Liver (tissue), 3 donors: ENCODE results near the gene CLEC3B.

Experiments used
- ATF3 ChIP-seq: IDR thresholded peaks from 2 replicates; pipeline ENCODE4 v1.6.1; 2016; ENCODE audit warnings: antibody characterized with exemption
- CTCF ChIP-seq: fragments of 150-350 bp; IDR thresholded peaks from 2 replicates; pipeline ENCODE4 v1.5.1; 2017; ENCODE audit warnings: improper control_type of control experiment, low read depth, low read length; ENCODE audit not compliant: missing input control
- EGR1 ChIP-seq, 2 donors: IDR thresholded peaks; 2 replicates each; pipeline ENCODE4 v1.6.1; 2016 to 2018; ENCODE audit warnings: antibody characterized with exemption in 2 of 2, low read depth in 2 of 2
- FOXA1 ChIP-seq: IDR thresholded peaks from 2 replicates; pipeline ENCODE4 v1.6.1; 2016; ENCODE audit warnings: antibody characterized with exemption
- HNF4A ChIP-seq, 2 donors: conservative IDR thresholded peaks; 2 replicates each; pipeline ENCODE4 v1.6.1; 2016; ENCODE audit warnings: antibody characterized with exemption in 2 of 2, mild to moderate bottlenecking in 2 of 2
- JUND ChIP-seq, 2 donors: IDR thresholded peaks; 2 replicates each; pipeline ENCODE4 v1.6.1; 2016; ENCODE audit warnings: antibody characterized with exemption in 2 of 2
- MAX ChIP-seq: IDR thresholded peaks from 2 replicates; pipeline ENCODE4 v1.6.1; 2016; ENCODE audit warnings: antibody characterized with exemption
- NR2F2 ChIP-seq: IDR thresholded peaks from 2 replicates; pipeline ENCODE4 v1.6.1; 2016; ENCODE audit warnings: antibody characterized with exemption
- REST ChIP-seq: IDR thresholded peaks from 2 replicates; pipeline ENCODE4 v1.6.1; 2016; ENCODE audit warnings: antibody characterized with exemption, mild to moderate bottlenecking
- RXRA ChIP-seq, 2 donors: IDR thresholded peaks; 2 replicates each; pipeline ENCODE4 v1.6.1; 2017 to 2018; ENCODE audit warnings: antibody characterized with exemption in 2 of 2, mild to moderate bottlenecking in 1 of 2
- SP1 ChIP-seq: IDR thresholded peaks from 2 replicates; pipeline ENCODE4 v1.6.1; 2018; ENCODE audit warnings: antibody characterized with exemption, mild to moderate bottlenecking
- TAF1 ChIP-seq: conservative IDR thresholded peaks from 2 replicates; pipeline ENCODE4 v1.6.1; 2016; ENCODE audit warnings: antibody characterized with exemption, mild to moderate bottlenecking
- YY1 ChIP-seq: IDR thresholded peaks from 2 replicates; pipeline ENCODE4 v1.6.1; 2016; ENCODE audit warnings: antibody characterized with exemption, mild to moderate bottlenecking
- TF ChIP-seq, protein P1 (sequence below): IDR thresholded peaks from 2 replicates; pipeline ENCODE4 v1.6.1; 2016; ENCODE audit warnings: antibody characterized with exemption
- donor health status: healthy.
- donor health status: healthy.

- no peak for TF ChIP-seq CTCF
- TF ChIP-seq SP1, result no peak
- no peak for TF ChIP-seq YY1
- no peak for TF ChIP-seq RXRA (IDR thresholded peaks at IDR 0.05)
- no peak for TF ChIP-seq JUND (IDR thresholded peaks at IDR 0.05)
- no peak for TF ChIP-seq HNF4A (conservative IDR thresholded peaks at IDR 0.05)
- no peak for TF ChIP-seq MAX
- TF ChIP-seq REST, result no peak
- no peak for TF ChIP-seq TAF1
- TF ChIP-seq, protein P1, sequence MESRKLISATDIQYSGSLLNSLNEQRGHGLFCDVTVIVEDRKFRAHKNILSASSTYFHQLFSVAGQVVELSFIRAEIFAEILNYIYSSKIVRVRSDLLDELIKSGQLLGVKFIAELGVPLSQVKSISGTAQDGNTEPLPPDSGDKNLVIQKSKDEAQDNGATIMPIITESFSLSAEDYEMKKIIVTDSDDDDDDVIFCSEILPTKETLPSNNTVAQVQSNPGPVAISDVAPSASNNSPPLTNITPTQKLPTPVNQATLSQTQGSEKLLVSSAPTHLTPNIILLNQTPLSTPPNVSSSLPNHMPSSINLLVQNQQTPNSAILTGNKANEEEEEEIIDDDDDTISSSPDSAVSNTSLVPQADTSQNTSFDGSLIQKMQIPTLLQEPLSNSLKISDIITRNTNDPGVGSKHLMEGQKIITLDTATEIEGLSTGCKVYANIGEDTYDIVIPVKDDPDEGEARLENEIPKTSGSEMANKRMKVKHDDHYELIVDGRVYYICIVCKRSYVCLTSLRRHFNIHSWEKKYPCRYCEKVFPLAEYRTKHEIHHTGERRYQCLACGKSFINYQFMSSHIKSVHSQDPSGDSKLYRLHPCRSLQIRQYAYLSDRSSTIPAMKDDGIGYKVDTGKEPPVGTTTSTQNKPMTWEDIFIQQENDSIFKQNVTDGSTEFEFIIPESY, result no peak
- no peak for TF ChIP-seq EGR1 (IDR thresholded peaks at IDR 0.05; ENCODE audit: low read depth in 2 of 2)
- no peak for TF ChIP-seq ATF3
- no peak for TF ChIP-seq FOXA1
- no peak for TF ChIP-seq NR2F2
These were observed 31.5 kb downstream of the CLEC3B start for GRCh38 chr3:45057557-45057956.
